OCI-M2 (cell line): ENCODE data around the gene CCDC13.

Experiments used
- DNase-seq: peaks from one replicate; lab custom pipeline; 2025; ENCODE audit not compliant: unreplicated experiment; lab: John Stamatoyannopoulos, UW

CCDC13 gene

GRCh38 chr3:42733501-42734262 is 39.4 kb downstream of the CCDC13 start:
- DNase-seq: no peak

GRCh38 chr3:42732829-42733459 is 40.1 kb downstream of the CCDC13 start:
- no peak for DNase-seq

- no peak for DNase-seq
Measured at GRCh38 chr3:42732196-42732828, 40.7 kb downstream of the CCDC13 start.

GRCh38 chr3:42731476-42732195 is 41.4 kb downstream of the CCDC13 start:
- no peak for DNase-seq

- DNase-seq: no peak
Measured at GRCh38 chr3:42730706-42731420, 42.2 kb downstream of the CCDC13 start.

GRCh38 chr3:42730294-42730693 is 42.8 kb downstream of the CCDC13 start:
- DNase-seq: no peak

GRCh38 chr3:42729404-42730145 is 43.5 kb downstream of the CCDC13 start:
- DNase-seq: no peak

GRCh38 chr3:42728668-42729364 is 44.2 kb downstream of the CCDC13 start:
- DNase-seq: no peak

- DNase-seq: no peak
Measured at GRCh38 chr3:42728056-42728455, 45.0 kb downstream of the CCDC13 start.

GRCh38 chr3:42725454-42725853 is 47.6 kb downstream of the CCDC13 start:
- DNase-seq: no peak

GRCh38 chr3:42723219-42723618 is 49.8 kb downstream of the CCDC13 start:
- DNase-seq: no peak
